AG09319 (cell line): ENCODE results near the gene DLGAP1.

Source experiments
- DNase-seq: peaks from one replicate; pipeline ENCODE4 v3.0.0-alpha.2; 2010; ENCODE audit warnings: low read depth; ENCODE audit errors: extremely low read depth
- CTCF ChIP-seq: IDR thresholded peaks from 2 replicates; pipeline ENCODE4 v1.5.1; 2011; ENCODE audit warnings: low read depth, mild to moderate bottlenecking, inconsistent platforms, low read length, moderate library complexity

Gene DLGAP1

GRCh38 chr18:3758531-3758930 lies 696.6 kb downstream of the DLGAP1 start:
- DNase-seq = no peak
- no peak for TF ChIP-seq CTCF

GRCh38 chr18:3757361-3757760 lies 697.7 kb downstream of the DLGAP1 start:
- no peak for DNase-seq
- TF ChIP-seq CTCF = no peak

- no peak for TF ChIP-seq CTCF
Measured at GRCh38 chr18:3753106-3753505, 702.0 kb downstream of the DLGAP1 start.

GRCh38 chr18:3748086-3748485 lies 707.0 kb downstream of the DLGAP1 start:
- no peak for TF ChIP-seq CTCF

More at GRCh38 chr18:3753106-3753505, 702.0 kb downstream of the DLGAP1 start:
- DNase-seq = no peak

GRCh38 chr18:3747176-3747973 lies 707.7 kb downstream of the DLGAP1 start:
- DNase-seq = no peak
- TF ChIP-seq CTCF = no peak

More at GRCh38 chr18:3748086-3748485, 707.0 kb downstream of the DLGAP1 start:
- DNase-seq = no peak

GRCh38 chr18:3742541-3742940 lies 712.6 kb downstream of the DLGAP1 start:
- DNase-seq = no peak
- TF ChIP-seq CTCF = no peak

- no peak for TF ChIP-seq CTCF
- DNase-seq = no peak
Measured at GRCh38 chr18:3741333-3741732, 713.8 kb downstream of the DLGAP1 start.
